ENCODE measurements around the gene DOCK4.

DOCK4 gene

GRCh38 chr7:111727905-111728634 lies 478.1 kb downstream of the DOCK4 start:
- in situ Hi-C loops (cut with MboI; ENCODE audit: low sequenced_read_pairs) = loop anchor here (25.0 kb wide), 2 partner anchors 684 to 759 kb away; partner anchors contain the start of gene LSMEM1

- in situ Hi-C loops (cut with MboI; ENCODE audit: low sequenced_read_pairs) = no loop called here
Observed at GRCh38 chr7:111718886-111719285, 487.3 kb downstream of the DOCK4 start.

- in situ Hi-C loops (cut with MboI; ENCODE audit: low sequenced_read_pairs) = no loop called here
Observed at GRCh38 chr7:111711426-111712065, 494.7 kb downstream of the DOCK4 start.

GRCh38 chr7:111710839-111711380 lies 495.3 kb downstream of the DOCK4 start:
- in situ Hi-C loops (cut with MboI; ENCODE audit: low sequenced_read_pairs) = no loop called here

GRCh38 chr7:111708072-111708471 lies 498.1 kb downstream of the DOCK4 start:
- in situ Hi-C loops (cut with MboI; ENCODE audit: low sequenced_read_pairs) = no loop called here

GRCh38 chr7:111705807-111706206 lies 500.4 kb downstream of the DOCK4 start:
- in situ Hi-C loops (cut with MboI; ENCODE audit: low sequenced_read_pairs) = no loop called here

GRCh38 chr7:111697771-111698170 lies 508.4 kb downstream of the DOCK4 start:
- in situ Hi-C loops (cut with MboI; ENCODE audit: low sequenced_read_pairs) = no loop called here

GRCh38 chr7:111694376-111694775 lies 511.8 kb downstream of the DOCK4 start:
- in situ Hi-C loops (cut with MboI; ENCODE audit: low sequenced_read_pairs) = no loop called here

- in situ Hi-C loops (cut with MboI; ENCODE audit: low sequenced_read_pairs) = no loop called here
Observed at GRCh38 chr7:111690364-111691111, 515.7 kb downstream of the DOCK4 start.

- in situ Hi-C loops (cut with MboI; ENCODE audit: low sequenced_read_pairs) = no loop called here
Observed at GRCh38 chr7:111685349-111685748, 520.9 kb downstream of the DOCK4 start.

- in situ Hi-C loops (cut with MboI; ENCODE audit: low sequenced_read_pairs) = no loop called here
Observed at GRCh38 chr7:111682588-111683340, 523.4 kb downstream of the DOCK4 start.

- in situ Hi-C loops (cut with MboI; ENCODE audit: low sequenced_read_pairs) = no loop called here
Observed at GRCh38 chr7:111681242-111681641, 525.0 kb downstream of the DOCK4 start.

GRCh38 chr7:111678986-111679385 lies 527.2 kb downstream of the DOCK4 start:
- in situ Hi-C loops (cut with MboI; ENCODE audit: low sequenced_read_pairs) = no loop called here

- in situ Hi-C loops (cut with MboI; ENCODE audit: low sequenced_read_pairs) = no loop called here
Observed at GRCh38 chr7:111678281-111678680, 527.9 kb downstream of the DOCK4 start.

- in situ Hi-C loops (cut with MboI; ENCODE audit: low sequenced_read_pairs) = no loop called here
Observed at GRCh38 chr7:111677848-111678247, 528.4 kb downstream of the DOCK4 start.

GRCh38 chr7:111676811-111677210 lies 529.4 kb downstream of the DOCK4 start:
- in situ Hi-C loops (cut with MboI; ENCODE audit: low sequenced_read_pairs) = no loop called here
